Right lobe of liver (tissue), 6 donors: Measurements from ENCODE around the gene ZBTB32. TPM values are rescaled to one million over a fixed set of nuclear protein-coding genes. Genes with fewer than 3 reads are reported as not detected.

Source experiments
- ATAC-seq, 4 donors: fragments of 200-7000 bp; cut with Tn5 transposase; one replicate each; pipeline ENCODE4 v1.9.1; 2020; ENCODE audit warnings: mild to moderate bottlenecking in 4 of 4, moderate library complexity in 4 of 4
- DNase-seq, 3 donors: peaks; one replicate each; pipeline ENCODE4 v3.0.0-alpha.2; 2020
- H3K27ac ChIP-seq, 3 donors: fragments of 200-600 bp; one replicate each; pipeline ENCODE4 v1.8.0; 2022
- H3K27me3 ChIP-seq, 2 donors: fragments of 200-600 bp; one replicate each; pipeline ENCODE4 v1.8.0; 2022
- H3K36me3 ChIP-seq, 4 donors: fragments of 200-600 bp; sonication (generic) in 1 of 4; one replicate each; pipeline versions ENCODE4 v1.5.1 to v1.8.0; 2017 to 2022; ENCODE audit warnings: control low read depth in 1 of 4
- H3K4me1 ChIP-seq, 4 donors: fragments of 200-600 bp; sonication (generic) in 1 of 4; one replicate each; pipeline versions ENCODE4 v1.5.1 to v1.8.0; 2017 to 2022; ENCODE audit warnings: control low read depth in 1 of 4
- H3K4me3 ChIP-seq, 3 donors: fragments of 200-600 bp; one replicate each; pipeline ENCODE4 v1.8.0; 2022
- H3K9me3 ChIP-seq, 4 donors: fragments of 200-600 bp; sonication (generic) in 1 of 4; one replicate each; pipeline versions ENCODE4 v1.5.1 to v1.8.0; 2017 to 2022; ENCODE audit warnings: control low read depth in 1 of 4
- POLR2A ChIP-seq: fragments of 450-650 bp; IDR thresholded peaks from one replicate; pipeline ENCODE4 v1.6.1; 2017; ENCODE audit warnings: antibody characterized with exemption, mild to moderate bottlenecking
- WGBS: methylation state at CpG from one replicate; pipeline ENCODE4 v1.1.6; 2018; ENCODE audit warnings: low coverage, low lambda C conversion rate; ENCODE audit not compliant: insufficient coverage; ENCODE audit errors: missing lambda C conversion rate; 5-methylcytosine and 5-hydroxymethylcytosine counted together
- intact Hi-C, 2 donors: fragments of 100-400 bp; cut with DNase I; formaldehyde crosslinking; loops; one replicate each; pipeline versions ENCODE4 v1.11.2 to v1.14.1; 2022
- total RNA-seq, 6 experiments: library from RNA; depleted of rRNA in 2 of 6; stranded (reverse); fragments of >200 nt in 2 of 6; fragmentation: NEBNext Ultra II Directional in 3 of 6; extraction: Animal tissue kit (Norgen Biotek cat#: 25700) in 3 of 6; gene quantifications; one replicate each; pipeline versions ENCODE4 v1.1.0 to v1.2.4, GENCODE V29; 2016 to 2023
- TF ChIP-seq, protein P1 (sequence below), 4 donors: fragments of 200-600 bp in 3 of 4; fragments of 450-650 bp in 1 of 4; IDR thresholded peaks; one replicate each; pipeline versions ENCODE4 v1.5.1 to v1.8.0; 2016 to 2022; ENCODE audit warnings: antibody characterized with exemption in 4 of 4, mild to moderate bottlenecking in 2 of 4
- donor health status: DM: no; HTN: yes; CAD: no.
- donor health status: DM: no; HTN: no; CAD: no.
- donor health status: DM: no; HTN: no; CAD: no.
- donor health status: DM: no; HTN: yes; CAD: no.
- donor health status: DM: no; HTN: yes; CAD: no.

Gene ZBTB32
- total RNA-seq, 6 experiments from 2014 or later = 0.15 TPM; not detected in 5

DNA sequence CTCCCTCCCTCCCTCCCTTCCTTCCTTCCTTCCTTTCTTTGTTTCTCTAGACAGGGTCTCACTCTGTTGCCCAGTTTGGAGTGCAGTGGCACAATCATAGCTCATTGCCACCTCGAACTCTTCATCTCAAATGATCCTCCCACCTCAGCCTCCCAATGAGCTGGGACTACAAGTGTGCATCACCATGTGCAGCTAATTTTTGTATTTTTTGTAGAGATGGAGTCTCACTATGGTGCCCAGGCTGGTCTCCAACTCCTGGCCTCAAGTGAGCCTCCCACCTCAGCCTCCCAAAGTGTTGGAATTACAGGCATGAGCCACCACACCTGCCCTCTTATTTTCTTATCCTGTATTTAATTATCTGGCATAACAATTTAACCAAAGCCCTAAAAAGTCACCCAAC is 33.7 kb upstream of the ZBTB32 start:
- Histone ChIP-seq H3K27ac (no peak overlapping the region), H3K4me1 (peaks cover 0 to 5% (median 0%) of the 10 kb centered on the region in 4 donors), H3K9me3 (no peaks in the 10 kb centered on the region), H3K4me3 (no peak overlapping the region), H3K27me3 (no peaks in the 10 kb centered on the region), H3K36me3 (no peaks in the 10 kb centered on the region)
- ATAC-seq (no peak), DNase-seq (no peak)
- WGBS = 80% methylated on average over 1 of the region's 1 CpG
- intact Hi-C loops = no loop called here
- no peak for TF ChIP-seq POLR2A
- TF ChIP-seq, protein P1, sequence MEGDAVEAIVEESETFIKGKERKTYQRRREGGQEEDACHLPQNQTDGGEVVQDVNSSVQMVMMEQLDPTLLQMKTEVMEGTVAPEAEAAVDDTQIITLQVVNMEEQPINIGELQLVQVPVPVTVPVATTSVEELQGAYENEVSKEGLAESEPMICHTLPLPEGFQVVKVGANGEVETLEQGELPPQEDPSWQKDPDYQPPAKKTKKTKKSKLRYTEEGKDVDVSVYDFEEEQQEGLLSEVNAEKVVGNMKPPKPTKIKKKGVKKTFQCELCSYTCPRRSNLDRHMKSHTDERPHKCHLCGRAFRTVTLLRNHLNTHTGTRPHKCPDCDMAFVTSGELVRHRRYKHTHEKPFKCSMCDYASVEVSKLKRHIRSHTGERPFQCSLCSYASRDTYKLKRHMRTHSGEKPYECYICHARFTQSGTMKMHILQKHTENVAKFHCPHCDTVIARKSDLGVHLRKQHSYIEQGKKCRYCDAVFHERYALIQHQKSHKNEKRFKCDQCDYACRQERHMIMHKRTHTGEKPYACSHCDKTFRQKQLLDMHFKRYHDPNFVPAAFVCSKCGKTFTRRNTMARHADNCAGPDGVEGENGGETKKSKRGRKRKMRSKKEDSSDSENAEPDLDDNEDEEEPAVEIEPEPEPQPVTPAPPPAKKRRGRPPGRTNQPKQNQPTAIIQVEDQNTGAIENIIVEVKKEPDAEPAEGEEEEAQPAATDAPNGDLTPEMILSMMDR (IDR thresholded peaks at IDR 0.05) = no peak

DNA sequence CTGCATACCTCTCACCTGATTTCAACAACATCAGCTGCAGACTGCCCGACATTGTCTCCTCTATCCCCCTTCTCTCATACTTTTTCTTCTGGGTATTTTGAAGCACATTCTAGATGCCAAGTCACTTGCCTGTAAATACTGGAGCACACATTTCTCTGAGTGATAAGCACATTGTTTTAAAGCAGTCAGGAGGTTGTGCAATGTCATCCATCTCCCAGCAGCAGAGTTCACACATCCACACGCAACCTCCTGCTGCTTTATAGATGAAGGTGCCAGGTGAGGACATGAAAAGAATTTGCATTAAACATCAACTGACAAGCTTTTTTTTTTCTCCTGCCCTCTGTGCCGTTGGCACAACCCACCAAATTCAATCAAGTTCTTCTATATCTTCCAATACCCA is 32.5 kb upstream of the ZBTB32 start:
- Histone ChIP-seq H3K27ac (no peak overlapping the region), H3K27me3 (no peaks in the 10 kb centered on the region), H3K36me3 (no peaks in the 10 kb centered on the region), H3K9me3 (no peaks in the 10 kb centered on the region), H3K4me3 (no peak overlapping the region), H3K4me1 (peaks cover 0 to 5% (median 0%) of the 10 kb centered on the region in 4 donors)
- DNase-seq = no peak
- intact Hi-C loops = no loop called here
- TF ChIP-seq, protein P1 (IDR thresholded peaks at IDR 0.05) = no peak
- no peak for TF ChIP-seq POLR2A
- peak in 3 of 4 donors; percentile 31 to 67 (median 65) for ATAC-seq
- 11% methylated on average over 3 of the region's 3 CpGs for WGBS

DNA sequence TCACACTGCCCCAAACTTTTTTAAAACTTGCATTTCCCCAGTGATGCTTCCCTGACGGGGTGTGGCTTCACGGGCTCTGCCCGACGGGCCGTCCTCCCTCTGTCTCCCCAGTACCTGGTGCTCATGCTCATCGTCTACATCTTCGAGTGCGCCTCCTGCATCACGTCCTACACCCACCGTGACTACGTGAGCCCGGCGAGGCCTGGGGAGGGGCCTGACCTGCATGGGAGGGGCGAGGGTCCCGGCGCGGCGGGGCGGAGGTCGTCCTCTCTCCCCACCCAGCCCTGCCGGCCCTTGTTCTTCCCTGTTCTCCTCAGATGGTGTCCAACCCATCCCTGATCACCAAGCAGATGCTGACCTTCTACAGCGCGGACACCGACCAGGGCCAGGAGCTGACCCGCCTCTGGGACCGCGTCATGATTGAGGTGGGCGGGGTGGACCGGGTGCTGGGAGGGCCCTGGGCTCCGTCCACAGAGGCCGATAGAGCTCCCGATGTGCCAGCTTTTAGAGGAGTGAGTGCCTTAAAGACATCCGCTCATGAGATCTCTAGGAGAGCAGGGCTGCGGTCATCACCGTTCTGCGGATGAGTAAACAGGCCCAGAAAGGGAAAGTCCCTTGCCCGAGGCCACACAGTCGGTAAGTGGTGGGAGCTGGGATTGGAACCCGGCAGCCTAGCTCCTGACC is 31.1 kb upstream of the ZBTB32 start:
- peak in 2 of 3 donors; percentile 55 to 64 for DNase-seq
- Histone ChIP-seq H3K4me3 (peak overlapping the region in 2 of 3 donors; percentile 3 to 19), H3K27ac (no peak overlapping the region), H3K36me3 (no peaks in the 10 kb centered on the region), H3K27me3 (no peaks in the 10 kb centered on the region), H3K4me1 (peaks cover 0 to 5% (median 0%) of the 10 kb centered on the region in 4 donors), H3K9me3 (no peaks in the 10 kb centered on the region)
- intact Hi-C loops = no loop called here
- ATAC-seq = peak; percentile 67 to 89 (median 70)
- 4% methylated on average over 24 of the region's 39 CpGs for WGBS
- TF ChIP-seq, protein P1 (IDR thresholded peaks at IDR 0.05) = no peak
- TF ChIP-seq POLR2A = no peak

DNA sequence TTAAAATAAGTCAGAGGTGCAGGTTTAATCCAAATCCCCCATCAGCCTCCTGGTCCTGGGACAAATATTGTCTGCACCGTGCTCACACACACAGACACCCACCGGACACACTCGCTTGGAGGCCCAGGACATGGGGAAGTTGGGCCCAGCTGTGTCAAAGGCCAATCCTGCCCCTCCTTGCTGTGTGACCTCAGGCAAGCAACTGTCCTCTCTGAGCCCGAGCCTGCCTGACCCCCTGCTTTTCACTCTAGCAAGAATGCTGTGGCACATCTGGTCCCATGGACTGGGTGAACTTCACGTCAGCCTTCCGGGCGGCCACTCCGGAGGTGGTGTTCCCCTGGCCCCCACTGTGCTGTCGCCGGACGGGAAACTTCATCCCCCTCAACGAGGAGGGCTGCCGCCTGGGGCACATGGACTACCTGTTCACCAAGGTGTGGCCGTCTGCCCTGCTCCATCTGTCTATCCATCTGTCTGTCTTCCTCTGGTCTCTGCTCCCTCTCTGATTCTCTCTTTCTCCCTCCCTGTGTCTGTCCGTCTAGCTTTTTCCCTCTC is 28.7 kb upstream of the ZBTB32 start:
- WGBS = 76% methylated on average over 6 of the region's 15 CpGs
- H3K36me3 ChIP-seq = no peaks in the 10 kb centered on the region
- ATAC-seq (no peak), DNase-seq (no peak)
- peaks cover 0 to 5% (median 0%) of the 10 kb centered on the region in 4 donors for H3K4me1 ChIP-seq
- intact Hi-C loops = no loop called here
- no peaks in the 10 kb centered on the region for H3K27me3 ChIP-seq
- no peak for TF ChIP-seq POLR2A
- TF ChIP-seq, protein P1 (IDR thresholded peaks at IDR 0.05) = no peak
- no peak overlapping the region for H3K4me3 ChIP-seq
- H3K27ac ChIP-seq = no peak overlapping the region
- no peaks in the 10 kb centered on the region for H3K9me3 ChIP-seq
